Heart left ventricle (tissue), 13 donors: ENCODE results near the gene GNA14.

Source experiments
- POLR2A ChIP-seq, 2 donors: fragments of 450-650 bp; IDR thresholded peaks; one replicate each; pipeline ENCODE4 v1.6.1; 2017; ENCODE audit warnings: antibody characterized with exemption in 2 of 2, mild to moderate bottlenecking in 2 of 2, moderate library complexity in 2 of 2
- TF ChIP-seq, protein P1 (sequence below), 12 donors: fragments of 200-600 bp; sonication (generic) in 4 of 12; IDR thresholded peaks; one replicate each; pipeline versions ENCODE4 v1.5.0 to v1.8.0; 2018 to 2022; ENCODE audit warnings: antibody characterized with exemption in 12 of 12, mild to moderate bottlenecking in 5 of 12
- donor health status: ischemic (EF 13 %, LVEDD 7.1; RV severe dilation, severe dysfunction).
- donor health status: DM: no; HTN: yes; CAD: no.
- donor health status: DM: no; HTN: no; CAD: no.
- donor health status: ischemic (EF 25% LVEDD 6.9; RV normal size, moderate dysfunction).
- donor health status: ischemic (EF 25% LVEDD 5.7; RV mildly dilated, moderate dysfunction).
- donor health status: ischemic (EF 35%, LVEDD 5.7; RV mildly dilated, moderate dysfunction).
- donor health status: nonischemic (EF 11% LVEDD 7.7; RV severe dilation, severe dysfunction).
- donor health status: DM: yes; HTN: yes; CAD: no.
- donor health status: PGD.
- donor health status: ischemic (EF 29% LVEDD 5.4; RV normal size, mild dysfunction).
- donor health status: nonischemic (EF 23%, LVEDD 6.1; RV moderate dilation, normal function).

DNA sequence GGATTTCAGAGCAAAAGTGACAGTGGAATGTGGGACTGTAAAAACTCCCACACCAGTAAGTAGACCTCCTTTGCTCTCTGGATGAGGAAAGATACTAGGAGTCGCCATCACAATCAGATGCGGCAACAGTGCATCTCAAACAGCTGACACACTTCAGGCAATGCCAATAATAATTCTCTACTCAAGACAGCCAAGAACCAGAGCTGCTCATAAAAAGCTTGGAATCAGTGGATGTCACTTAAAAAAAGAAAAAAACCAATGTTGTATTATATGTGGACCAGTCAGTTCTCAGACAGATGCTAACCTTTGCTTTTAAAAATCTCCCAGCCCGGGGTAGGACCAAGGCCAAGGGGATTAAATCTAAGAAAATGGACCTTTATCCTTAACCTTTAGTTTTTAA is 185.0 kb downstream of the GNA14 start:
- TF ChIP-seq POLR2A (IDR thresholded peaks at IDR 0.05), result no peak
- TF ChIP-seq, protein P1, sequence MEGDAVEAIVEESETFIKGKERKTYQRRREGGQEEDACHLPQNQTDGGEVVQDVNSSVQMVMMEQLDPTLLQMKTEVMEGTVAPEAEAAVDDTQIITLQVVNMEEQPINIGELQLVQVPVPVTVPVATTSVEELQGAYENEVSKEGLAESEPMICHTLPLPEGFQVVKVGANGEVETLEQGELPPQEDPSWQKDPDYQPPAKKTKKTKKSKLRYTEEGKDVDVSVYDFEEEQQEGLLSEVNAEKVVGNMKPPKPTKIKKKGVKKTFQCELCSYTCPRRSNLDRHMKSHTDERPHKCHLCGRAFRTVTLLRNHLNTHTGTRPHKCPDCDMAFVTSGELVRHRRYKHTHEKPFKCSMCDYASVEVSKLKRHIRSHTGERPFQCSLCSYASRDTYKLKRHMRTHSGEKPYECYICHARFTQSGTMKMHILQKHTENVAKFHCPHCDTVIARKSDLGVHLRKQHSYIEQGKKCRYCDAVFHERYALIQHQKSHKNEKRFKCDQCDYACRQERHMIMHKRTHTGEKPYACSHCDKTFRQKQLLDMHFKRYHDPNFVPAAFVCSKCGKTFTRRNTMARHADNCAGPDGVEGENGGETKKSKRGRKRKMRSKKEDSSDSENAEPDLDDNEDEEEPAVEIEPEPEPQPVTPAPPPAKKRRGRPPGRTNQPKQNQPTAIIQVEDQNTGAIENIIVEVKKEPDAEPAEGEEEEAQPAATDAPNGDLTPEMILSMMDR (IDR thresholded peaks at IDR 0.05), result no peak
